Medulla oblongata (tissue), 1 donor: ENCODE measurements around the gene KLHL12.

Experiments used
- DNase-seq: peaks from one replicate; pipeline ENCODE4 v3.0.0-alpha.2; 2015; ENCODE audit errors: extremely low spot score

Gene KLHL12

DNA sequence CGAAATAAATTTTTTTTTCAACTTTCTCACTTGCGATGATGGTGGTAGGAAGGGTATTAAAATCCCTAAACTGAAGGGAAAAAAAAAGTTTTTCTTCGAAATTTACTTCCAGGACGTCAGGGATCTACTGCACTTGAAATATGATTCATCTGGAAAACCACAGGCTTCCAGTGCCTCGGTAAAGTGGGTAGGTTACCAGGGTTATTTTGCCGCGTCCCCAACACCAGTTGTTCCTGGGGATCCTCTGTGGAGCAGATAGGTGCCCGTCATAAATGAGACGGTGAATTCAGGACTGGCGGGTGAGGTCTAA lies 38.9 kb downstream of the KLHL12 start:
- DNase-seq: no peak

DNA sequence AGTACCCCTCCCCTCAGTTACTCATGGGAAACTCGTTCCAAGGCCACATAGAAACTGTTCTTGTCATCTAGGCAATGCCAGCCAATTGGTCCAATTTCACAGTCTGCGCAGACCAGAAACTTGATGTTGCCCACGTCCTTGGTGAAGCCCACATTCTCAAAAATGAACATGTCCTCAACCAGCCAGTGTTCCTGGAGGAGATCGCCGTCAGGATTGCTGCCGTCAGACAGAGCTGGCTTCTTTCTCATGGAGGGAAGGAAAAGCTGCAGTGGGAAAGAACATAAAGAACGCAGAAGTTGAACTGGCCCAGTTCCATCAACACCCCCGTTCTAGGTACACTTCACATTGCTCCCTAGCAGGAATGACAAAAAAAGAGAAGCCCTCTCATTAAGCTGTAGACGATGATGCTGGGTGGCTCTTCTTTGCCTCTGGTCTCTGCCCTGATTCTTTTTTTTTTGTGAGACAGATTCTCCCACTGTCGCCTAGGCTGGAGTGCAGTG lies 46.0 kb downstream of the KLHL12 start:
- DNase-seq: no peak

DNA sequence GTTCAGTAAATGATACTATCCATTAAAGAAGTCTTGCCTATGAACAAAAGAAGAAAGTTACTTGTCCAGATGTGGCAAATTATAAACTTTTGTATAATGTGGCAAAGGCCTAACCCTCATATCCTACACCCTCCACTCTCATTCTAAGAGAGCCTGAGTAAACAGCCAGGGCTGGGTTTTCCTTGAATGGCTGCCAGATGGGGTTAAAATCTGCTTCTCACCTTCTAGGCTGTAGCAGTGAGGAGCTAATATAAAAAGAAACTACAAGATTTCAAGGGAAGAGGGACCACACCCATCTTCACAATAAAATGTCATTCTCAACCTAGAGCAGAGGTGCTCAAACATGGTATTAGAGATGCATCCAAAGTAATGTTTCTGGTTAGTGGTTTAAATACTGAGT lies 47.0 kb downstream of the KLHL12 start:
- DNase-seq: no peak

DNA sequence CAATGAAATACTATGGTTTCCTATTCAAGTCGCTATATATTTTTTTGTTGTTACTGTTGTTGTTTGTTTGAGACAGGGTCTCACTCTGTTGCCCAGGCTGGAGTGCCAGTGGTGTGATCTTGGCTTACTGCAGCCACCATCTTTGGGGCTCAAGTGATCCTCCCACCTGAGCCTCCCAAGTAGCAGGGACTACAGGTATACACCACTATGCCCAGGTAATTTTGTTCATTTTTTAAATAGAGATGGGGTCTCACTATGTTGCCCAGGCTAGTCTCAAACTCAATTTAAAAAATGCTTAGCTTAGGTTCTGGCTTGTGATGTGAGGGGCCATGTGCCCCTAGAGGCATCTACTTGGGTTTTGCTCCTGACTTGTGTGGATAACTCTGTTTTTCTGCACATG lies 47.9 kb downstream of the KLHL12 start:
- DNase-seq: no peak

DNA sequence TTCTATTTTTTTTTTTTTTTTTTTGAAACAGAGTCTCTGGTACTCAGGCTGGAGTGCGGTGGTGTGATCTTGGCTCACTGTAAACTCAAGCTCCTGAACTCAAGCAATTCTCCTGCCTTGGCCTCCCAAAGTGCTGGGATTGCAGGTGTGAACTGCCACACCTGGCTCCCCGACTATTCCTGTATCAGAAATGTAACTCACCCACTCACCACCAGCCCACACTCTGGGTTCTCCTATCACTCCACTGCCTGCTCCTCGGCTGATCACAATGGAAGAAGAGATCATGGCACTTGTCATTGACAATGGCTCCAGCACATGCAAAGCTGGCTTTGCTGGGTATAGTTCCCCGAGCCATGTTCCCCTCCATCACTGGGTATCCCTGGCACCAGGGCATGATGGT lies 54.0 kb downstream of the KLHL12 start:
- no peak for DNase-seq

DNA sequence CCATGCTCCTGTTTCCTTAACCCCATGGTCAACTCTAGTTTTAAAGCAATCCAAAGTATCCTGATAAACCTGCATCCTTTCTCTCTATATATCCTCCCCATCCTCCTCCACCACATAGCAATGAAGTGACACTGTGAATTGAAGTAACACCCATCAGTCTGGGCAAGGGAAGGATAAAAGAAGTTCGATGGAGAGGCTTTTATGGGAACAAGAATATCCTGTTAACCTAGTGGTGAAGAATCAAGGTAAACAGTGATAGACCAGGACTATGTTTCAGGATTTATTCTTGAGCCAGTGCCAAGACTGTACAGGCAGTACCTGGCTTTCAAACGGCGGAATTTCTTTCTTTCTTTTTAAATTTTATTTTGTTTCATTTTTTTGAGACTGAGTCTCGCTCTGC lies 55.7 kb downstream of the KLHL12 start:
- no peak for DNase-seq

DNA sequence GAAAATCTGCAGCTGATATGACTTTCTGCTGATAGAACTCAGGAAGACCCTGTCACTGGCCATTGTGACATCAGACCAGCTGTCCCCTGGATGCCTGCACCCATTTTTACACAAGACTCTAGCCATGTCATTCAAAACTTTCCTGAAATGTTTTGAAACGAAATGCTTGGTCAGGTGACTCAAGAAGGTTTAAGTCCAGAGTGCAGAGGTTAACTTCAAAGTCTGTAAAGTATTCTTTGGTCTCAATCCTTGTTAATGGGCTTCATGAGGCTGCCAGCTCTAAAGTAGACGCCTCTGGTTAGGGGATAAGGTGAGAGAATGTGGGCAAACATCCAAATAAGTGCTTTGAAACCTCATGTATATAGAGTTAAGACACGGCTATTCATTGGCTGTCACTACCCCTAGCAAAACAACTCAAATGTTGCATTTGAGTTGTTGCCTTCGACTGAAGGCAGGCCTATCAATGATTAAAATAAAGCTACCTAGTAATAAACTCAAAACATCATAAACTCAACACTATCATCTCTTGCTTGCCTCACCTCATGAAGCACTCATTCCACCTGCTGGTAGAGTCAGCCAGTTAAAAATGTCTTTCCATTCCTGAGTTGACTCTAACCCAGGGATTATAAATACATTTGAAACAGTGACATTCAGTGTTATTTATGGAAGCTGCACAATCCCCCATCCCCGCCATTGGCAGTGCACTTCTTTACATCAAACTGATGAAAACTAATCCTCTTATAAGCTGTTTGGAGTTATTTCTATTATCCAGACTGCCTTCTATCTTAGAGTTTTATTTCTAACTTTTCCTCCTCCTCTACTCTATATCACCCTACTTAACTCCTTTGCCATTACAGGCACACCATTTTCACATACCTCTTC lies 64.1 kb downstream of the KLHL12 start:
- no peak for DNase-seq

DNA sequence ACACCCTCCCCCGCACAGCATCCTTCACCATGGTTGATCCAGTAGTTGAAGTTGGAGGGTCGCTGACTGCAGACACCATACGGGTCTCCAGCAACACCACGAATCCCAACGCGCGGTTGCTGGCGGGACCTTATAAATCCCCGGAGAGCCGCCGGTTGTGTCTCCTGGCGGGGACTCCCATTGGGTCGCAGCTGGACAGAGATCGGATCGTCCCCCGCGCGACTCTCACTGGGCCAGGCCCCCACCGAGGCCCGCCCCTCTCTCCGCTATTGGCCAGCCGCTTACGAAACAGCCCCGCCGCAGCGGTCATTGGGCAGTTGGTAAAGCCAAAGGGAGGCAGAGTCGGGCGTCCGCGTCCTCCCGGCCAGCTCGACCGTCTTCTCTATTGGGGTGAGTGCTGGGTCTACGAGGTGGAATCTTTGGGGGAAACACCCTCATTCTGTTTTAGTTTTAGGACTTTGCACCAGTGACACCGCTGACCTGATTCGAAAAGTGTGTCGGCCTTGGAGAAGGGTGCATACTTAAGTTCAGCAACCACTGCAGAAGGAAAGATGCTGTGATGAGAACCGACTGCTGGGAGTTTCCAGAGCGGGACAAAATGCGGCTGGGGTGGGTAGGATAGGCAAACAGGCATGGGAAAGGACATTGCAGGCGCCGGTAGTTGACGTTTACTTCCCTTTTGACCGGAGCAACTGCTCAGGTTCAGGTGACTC lies 65.5 kb downstream of the KLHL12 start:
- peak; percentile 96 for DNase-seq

DNA sequence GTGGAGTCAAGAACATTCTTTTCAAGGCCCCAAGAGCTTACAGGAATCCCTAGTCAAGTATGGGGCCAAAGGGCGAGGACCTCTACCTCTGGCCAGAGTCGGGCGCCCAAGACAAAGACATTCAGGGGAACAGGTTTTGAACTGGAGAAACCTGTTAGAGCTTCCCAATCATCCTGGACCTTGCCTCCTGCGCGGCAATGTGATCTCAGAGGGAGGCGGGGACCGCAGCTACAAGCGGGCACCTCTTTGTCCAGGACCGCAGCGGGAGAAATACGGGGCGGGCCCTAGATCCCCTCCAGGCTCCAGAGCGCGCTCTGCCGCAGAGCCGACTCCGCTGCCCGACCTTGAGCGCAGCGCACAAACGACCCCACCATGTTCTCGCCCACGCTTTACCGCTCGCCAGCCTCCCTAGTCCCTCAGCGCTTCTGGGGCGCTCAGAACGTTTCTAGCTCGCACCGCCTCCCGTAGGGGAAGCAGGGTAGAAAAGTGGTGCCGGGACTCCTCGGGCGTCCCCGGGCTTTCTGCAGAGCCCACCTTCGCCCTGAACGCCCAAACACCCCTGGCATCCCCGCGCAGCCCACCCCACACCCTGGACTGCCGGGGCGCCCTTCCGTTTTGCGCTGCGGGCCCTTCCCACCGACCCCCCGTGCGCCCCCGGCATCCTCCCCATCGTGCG lies 66.2 kb downstream of the KLHL12 start:
- DNase-seq: no peak

DNA sequence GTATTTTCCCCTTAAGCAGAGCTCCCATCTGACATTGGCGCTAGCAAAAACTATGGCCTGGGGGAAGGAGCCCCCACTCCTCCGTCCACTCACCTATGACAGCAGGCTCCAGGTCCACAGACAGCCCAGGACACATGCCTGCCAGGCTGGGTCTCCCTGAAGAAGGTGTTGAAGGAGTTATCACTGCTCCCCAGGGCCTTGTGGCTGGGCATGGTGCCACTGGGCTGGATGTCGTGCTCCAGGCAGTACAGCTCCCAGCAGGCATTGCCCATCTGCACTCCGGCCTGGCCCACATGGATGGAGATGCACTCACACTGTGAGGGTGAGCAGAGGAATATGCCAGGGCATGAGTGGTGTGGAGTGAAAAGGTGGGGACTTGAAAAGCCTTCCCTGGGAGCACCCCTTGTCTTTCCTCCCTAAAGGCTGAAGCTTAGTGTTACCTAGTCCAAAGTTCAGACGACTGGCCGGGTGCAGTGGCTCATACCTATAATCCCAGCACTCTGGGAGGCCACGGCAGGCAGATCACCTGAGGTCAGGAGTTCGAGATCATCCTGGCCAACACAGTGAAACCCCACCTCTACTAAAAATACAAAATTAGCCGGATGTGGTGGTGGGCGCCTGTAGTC lies 68.1 kb downstream of the KLHL12 start:
- no peak for DNase-seq

DNA sequence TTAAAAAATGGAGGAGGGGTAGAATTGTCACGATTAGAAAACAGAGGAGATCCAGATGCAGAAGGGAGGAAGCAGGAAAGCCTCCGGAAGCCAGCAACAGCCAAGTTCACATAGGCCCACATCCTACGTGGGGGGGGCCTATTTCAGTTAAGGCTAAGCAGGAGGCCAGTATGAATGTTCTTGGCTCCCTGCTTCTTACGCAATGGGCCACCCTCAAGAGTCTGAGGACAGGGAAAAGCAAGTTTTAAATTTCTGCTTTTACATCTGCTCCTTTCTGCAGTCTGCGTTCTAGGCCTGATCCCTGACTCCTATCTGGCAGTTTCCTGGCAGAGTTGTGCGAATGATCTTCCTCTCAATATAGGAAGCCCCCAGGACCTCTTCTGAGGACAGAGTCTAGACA lies 68.7 kb downstream of the KLHL12 start:
- no peak for DNase-seq

DNA sequence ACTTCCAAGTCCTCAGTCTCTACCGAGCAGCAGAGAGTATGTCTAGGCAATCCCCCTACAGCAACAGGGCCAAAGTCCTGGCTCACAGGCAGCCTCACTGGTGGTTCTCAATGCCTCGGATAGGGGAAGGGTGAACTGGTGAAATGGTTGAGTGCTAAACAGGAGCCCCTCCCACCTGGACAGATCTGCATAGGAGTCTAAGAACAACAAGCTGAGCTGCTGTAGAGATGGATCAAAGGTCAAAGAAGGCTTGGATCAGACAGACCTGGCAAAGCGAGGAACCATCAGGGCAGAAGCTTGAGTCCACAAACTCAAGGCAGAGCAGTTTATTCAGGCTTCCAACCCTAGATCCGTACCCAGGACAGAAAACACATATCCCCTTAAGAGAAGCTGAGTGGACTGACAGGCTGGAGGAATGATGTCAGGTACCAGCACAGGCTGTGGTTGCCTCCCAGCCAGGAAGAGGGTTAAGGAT lies 69.9 kb downstream of the KLHL12 start:
- DNase-seq: no peak

DNA sequence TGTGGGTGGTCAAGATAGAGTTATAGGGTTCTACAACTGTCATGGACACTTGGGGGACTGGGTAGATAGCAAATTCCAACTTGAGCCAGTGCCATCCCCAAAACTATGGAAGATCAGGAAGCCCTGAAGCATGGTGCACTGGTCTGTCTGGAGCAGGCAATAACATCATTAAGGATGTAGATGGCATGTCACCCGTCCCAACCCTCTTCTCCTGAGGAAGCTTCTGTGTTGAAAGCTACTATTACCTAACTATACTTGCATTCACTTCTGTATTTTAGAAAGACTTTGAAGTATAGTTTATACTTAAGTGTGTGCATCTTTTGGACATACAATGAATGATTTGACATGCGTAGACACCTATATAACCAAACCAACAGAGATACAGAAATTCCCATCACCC lies 71.0 kb downstream of the KLHL12 start:
- no peak for DNase-seq

DNA sequence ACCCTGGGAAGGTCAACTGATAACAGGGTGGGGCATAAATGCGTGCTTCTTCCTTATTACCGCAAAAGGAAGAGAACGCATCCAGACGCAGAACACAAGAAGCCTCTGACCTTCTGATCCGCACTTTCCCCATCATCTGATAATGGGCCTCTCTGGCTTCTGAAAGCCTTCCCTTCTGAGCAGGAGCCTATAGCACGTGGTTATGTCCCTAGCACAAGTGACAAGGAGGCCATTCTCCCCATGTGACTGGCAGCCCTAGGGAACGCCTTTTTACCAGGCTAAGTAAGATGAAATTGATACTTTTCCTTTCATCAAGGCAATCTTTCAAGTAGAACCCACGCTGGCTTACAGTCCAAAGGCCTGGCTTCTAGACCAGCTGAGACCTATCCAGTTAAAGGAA lies 72.2 kb downstream of the KLHL12 start:
- DNase-seq: no peak

DNA sequence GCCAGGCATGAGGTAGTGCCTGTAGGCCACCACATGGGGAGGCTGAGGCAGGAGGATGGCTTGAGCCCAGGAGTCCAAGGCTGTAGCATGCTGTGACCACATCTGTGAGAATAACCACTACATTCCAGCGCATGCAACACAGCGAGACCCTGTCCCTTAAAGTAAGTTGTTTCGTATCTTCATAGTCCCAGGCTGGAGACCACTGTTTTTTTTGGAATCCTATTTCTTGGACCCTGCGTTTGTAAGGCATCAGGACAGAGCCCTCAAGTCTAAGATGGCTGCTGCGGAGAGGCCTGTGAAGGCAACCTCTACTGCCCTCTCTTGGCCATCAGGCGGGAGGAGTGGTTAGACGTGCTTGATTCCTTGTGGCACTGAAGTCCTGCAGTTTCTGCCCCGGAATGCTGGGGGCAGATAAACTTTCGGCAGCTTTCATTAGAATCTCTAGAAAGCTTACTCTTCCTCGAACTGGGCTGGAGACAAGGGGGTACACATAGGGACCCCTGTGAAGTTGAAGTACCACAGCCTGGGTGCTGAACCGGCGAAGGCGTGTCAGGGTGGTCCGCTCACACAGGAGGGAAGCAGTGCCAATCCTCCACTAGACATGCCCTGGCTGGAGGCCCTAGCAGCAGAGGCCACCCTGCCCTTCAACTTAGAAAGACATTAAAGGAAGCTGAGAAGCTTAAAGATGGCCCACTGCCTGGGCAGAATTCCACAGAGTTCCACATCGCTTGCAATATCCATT lies 74.7 kb downstream of the KLHL12 start:
- DNase-seq: no peak

DNA sequence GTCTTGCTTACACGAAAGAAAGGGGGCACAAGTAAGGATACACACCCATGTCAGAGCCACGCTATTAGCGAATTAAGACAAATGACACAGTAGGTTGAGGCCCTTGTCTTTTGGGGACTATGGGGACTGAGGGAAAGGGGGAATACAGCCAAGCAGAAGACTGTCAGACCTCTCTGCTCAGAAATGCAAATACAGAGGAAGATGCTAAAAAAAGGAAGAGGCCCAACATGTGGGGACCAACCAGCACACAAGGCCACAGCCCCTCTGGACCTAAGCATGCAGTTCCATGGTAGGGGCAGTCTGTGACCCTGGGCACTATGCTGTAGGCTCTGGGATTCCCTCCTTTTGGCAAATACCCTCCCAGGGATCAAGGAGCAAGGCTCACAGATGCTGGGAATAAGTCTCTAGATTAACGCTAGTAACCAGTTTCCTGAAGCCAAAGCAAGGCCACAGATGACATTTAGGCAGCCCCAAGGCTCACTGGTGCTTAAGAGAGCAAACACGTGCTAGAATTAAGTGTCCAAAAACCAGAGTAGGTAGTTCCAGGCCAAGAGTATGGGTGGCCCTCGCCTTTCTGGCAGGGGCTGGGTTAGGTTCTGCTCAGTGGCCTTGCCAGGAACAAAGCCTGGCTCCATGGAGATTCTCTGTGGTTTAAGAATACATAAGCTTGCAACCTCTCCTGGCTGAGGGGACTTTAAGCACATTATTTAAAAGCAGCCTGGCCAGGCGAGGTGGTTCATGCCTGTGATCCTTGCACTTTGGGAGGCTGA lies 76.3 kb downstream of the KLHL12 start:
- DNase-seq: peak; percentile 9

DNA sequence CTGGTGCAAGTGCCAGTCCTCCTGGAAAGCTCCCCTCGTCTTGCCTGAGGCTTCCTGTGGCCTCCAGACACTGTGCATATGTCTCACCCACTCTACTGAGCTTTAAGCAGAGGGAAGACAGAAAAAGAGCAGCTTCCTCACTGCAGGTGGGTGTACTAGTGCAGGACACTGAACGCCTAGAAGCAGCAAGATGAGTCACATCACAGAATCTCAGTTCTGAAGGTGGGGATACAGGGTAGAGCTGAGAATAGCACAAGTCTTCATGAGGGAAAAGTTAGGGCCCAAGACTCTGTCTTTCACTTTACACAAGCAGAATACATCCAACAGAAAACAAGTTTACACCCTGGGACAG lies 78.9 kb downstream of the KLHL12 start:
- DNase-seq: no peak

DNA sequence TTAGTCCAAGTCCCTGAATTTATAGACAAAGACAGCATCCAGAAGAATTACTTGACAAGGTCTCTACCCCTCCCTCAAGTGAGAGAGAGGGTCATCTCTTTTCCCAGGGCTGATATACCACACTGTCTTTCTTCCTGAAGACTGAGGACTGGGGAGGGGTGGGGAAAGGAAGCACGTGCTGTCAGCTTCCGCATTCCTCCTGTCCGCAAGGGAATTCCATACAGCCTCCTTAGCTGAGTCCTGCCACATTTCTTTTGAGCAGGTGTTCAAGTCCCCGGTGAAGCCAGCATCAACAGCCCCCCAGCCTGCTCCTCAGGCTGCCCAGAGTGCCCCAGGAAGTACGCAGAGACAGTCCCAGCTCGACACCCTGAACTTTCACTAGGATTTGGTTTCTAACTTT lies 82.1 kb downstream of the KLHL12 start:
- no peak for DNase-seq

DNA sequence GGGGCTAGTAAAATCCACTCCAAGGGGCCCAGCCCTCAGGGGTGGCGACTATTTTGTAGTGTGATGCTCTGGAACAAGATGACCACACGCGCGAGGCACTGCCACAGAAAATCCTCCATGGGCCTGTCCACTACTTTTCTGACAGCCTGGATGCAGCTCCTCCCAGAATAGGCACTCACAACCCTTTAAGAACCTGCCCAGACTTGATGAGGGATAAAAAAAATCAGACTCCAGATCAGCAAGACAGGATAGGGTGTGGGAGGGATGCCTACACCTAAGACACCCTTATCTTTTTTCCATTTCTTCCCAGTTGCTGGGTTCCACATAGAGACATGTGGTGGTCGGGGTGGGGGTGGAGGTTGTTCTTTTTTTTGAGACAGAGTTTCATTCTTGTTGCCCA lies 82.8 kb downstream of the KLHL12 start:
- no peak for DNase-seq

DNA sequence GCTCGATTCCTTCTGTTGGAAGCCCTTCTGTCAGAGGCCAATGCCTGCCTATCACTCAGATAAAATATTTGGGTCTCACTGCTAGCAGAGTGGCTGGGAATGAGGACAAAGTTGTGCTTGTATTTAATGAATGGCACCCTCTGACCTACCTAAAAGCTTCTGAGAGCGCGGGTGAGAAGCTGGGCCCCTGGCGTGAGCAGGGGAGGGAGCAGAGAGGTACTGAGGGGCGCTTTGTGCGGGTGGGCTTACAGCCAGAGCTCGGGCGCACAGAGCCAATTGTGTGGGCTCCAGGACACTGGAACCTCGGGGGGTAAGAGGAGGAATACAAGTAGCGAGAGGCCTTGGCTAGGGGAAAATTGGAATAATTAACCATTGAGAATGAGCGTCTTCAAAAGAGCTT lies 84.0 kb downstream of the KLHL12 start:
- no peak for DNase-seq
